VCaP (cell line): ENCODE measurements around the gene PAPSS2.

ENCODE experiments used
- H3K27ac ChIP-seq: fragments of 450-650 bp; 2 replicates; pipeline ENCODE4 v1.5.1; 2017
- TF ChIP-seq, protein P1 (sequence below): fragments of 450-650 bp; conservative IDR thresholded peaks from 2 replicates; pipeline ENCODE4 v1.5.1; 2017; ENCODE audit warnings: mild to moderate bottlenecking, moderate library complexity

PAPSS2 gene

DNA sequence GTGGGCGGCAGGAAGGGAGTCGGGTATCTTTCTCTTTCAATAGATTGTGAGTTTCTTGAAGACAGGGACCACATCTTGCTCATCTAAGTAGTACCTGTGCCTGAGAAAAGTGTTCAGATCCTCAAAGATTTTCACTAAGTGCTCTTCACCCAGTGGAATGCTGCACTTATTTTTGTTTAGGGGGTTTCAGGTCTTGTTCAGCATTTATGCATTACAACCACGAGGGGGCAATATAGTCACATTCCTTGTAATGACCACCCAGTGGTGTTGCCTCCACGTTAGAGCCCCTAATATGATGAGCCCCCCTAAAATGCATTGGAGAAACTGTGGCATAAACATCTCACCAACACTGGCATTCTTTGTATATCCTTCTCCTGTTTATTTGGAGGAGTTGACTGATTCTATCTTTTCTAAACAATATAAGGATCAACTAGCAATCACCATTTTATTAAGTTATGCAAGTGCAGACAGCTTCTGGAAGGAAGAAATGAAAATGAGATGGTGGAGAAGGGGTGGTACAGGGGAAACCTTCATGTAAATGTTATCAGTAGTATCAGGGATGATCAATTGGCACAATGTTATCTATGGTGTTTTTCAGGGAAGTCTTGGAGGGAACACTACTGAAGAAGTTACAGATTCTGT lies 3.1 kb upstream of the PAPSS2 start:
- TF ChIP-seq, protein P1, sequence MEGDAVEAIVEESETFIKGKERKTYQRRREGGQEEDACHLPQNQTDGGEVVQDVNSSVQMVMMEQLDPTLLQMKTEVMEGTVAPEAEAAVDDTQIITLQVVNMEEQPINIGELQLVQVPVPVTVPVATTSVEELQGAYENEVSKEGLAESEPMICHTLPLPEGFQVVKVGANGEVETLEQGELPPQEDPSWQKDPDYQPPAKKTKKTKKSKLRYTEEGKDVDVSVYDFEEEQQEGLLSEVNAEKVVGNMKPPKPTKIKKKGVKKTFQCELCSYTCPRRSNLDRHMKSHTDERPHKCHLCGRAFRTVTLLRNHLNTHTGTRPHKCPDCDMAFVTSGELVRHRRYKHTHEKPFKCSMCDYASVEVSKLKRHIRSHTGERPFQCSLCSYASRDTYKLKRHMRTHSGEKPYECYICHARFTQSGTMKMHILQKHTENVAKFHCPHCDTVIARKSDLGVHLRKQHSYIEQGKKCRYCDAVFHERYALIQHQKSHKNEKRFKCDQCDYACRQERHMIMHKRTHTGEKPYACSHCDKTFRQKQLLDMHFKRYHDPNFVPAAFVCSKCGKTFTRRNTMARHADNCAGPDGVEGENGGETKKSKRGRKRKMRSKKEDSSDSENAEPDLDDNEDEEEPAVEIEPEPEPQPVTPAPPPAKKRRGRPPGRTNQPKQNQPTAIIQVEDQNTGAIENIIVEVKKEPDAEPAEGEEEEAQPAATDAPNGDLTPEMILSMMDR = peak; percentile 81
- H3K27ac ChIP-seq = no peak overlapping the region

DNA sequence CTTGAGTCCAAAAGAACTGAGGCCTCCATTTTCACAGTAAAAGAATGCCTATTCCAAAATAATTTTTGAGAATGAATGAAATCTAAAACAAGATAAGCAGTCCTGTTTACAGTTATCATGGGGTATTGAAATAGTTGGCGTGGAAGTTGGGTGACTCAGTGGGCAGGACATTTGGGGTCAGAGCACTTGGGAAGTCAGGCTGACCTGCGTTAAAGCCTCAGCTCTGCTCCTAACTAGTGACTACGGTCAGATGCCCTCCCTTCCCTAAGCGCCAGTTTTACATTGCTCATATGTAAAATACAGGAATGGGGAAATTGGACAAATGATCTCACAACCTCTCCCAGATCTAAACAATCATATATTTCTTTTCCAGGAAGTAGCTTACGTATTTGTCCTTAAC lies 2.3 kb upstream of the PAPSS2 start:
- no peak overlapping the region for H3K27ac ChIP-seq
- TF ChIP-seq, protein P1 = no peak

DNA sequence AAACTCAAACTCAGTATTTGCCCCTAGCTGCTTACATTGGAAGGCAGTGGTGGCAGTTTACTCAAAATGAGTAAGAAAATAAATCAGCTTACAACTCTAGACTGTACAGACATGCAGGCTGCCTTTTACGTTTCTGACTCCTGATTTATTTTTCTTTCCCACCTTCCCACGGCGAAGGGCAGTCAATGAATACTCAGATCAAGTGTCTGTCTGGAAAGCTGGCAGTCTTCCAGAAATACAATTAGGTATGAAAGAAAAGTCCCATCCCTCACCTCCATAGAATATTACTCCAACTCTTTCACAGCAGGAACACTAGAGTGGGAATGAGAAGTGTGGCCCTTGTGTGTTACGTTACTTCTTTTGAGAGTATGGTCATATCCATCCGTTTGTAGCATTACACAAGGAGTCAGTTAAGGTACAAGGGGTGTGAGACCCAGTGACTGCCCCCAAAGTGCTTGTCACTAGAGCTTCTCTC lies 1.3 kb upstream of the PAPSS2 start:
- TF ChIP-seq, protein P1 = no peak
- no peak overlapping the region for H3K27ac ChIP-seq

DNA sequence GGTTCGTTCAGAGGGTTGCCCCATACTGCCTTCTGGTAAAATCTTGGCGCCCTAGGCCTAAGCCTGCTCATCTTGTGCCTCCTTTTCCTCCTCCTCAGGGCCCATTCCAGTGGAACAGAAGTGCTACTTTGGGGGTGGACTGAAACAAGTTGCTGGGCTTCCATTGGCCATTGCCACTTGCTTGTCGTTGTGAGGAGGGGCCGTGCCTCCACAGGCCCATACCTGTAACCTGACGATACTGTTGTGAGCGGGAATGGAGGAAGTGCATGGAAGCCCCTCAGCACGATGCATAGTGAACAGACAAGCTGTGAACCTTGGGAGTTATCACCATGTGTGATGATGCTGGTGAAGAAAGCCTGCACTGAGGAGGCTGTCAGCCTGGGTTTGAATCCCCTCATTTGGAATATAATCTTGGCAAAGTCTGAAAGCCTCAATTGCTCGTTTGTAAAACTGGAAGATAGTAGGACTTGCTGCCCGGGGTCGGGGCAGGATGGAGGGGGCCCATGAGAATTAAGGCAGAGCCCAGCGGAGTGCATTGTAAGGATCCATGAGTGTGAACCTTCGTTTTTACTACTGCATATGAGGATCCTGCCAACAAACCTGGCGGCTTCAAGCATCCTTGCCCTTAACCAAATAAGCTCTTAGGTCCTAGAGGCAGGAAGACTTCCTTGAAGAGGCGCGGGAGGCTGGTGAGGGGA lies 671 bp upstream of the PAPSS2 start:
- H3K27ac ChIP-seq = peak overlapping the region; percentile 65; the same call in 1 of the 2 replicates
- TF ChIP-seq, protein P1 = no peak

DNA sequence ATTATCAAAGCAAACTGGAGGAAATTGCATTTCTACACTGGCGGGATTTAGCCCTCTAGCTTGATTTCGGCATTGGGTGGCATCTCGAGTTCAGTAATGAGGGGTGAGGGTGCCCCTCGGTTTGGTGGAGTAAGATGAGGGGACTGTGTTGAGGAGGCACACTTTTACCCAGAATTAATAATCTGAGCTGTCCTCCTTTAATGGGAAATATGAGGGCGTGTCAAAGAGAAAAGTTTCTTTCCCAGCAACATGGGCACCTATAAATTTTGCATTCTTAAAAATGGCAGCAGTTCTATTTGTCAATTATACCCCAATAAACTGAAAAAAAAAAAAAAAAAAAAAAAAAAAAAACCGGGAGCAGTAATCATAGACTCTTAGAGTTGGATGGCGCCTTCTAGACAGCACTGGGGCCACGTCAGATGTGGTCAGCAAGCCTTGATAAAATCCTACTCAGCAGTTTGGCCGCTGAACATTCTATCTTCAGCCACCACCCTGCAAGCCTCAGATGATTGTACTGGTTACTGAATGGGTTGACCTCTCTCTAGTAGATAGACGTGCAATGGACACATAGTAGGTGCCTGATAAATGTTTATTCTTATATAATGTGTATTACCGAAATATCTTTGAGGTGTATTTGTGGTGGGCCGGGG lies 931 bp downstream of the PAPSS2 start:
- peak overlapping the region; percentile 65; the same call in 1 of the 2 replicates for H3K27ac ChIP-seq
- TF ChIP-seq, protein P1 = no peak

DNA sequence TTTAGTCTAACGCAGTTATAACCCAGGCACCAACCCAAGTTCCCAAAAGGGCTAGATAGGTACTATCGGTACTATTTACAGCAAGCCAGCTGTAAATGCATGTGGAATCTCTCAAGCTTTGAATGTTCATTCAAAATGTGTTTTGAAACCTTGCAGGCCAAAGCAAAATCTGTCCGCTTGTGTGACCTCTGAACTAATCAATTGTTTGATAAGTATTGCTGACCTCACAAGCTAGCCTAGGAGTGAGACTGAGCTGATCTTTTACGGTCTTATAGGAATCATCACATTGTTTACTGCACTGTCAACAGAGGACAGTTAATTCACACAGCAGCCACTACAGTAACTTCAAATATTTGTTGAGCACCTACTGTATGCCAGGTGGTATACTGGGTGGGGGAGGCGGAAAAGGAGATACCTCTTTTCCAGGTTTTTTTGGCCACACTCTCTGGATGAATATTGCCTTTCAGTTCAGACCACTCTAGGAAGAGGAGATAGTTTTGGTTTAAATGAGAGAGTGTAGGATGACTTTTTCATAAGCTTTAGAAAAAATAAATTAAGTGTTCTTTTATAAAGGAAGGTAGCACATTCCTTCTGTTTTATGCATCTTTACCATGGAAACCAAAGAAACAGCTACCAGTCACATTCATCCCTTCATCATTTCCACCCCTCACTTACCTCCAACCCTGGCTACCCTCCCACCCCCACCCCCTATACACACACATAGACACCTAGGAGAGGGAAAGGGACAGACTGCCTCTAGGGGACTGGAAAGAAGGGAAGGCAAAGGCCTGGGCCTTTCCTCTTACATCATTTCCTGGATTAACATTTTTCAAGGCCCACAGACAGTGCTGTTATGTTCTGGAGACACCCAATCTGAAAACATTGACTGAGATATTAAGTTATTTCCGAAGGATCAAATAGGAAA lies 2.4 kb downstream of the PAPSS2 start:
- TF ChIP-seq, protein P1 = no peak
- H3K27ac ChIP-seq = no peak overlapping the region
